Stomach (tissue), 9 donors: ENCODE measurements around the gene SGCA. TPM values are rescaled to one million over a fixed set of nuclear protein-coding genes. Genes with fewer than 3 reads are reported as not detected.
A peak's percentile ranks its signal among the peaks of the same experiment; 100 is the strongest.

Source experiments
- DNase-seq, 2 donors: peaks; one replicate each; pipeline versions ENCODE4 v3.0.0 to v3.0.0-alpha.2; 2013 to 2019
- H3K27ac ChIP-seq, 5 donors: fragments of 200-600 bp in 4 of 5; sonication (generic) in 4 of 5; one replicate each; pipeline ENCODE4 v1.5.1; 2013 to 2019; ENCODE audit warnings: mild to moderate bottlenecking in 1 of 5, moderate library complexity in 1 of 5
- H3K27me3 ChIP-seq, 3 donors: fragments of 200-600 bp; sonication (generic); one replicate each; pipeline ENCODE4 v1.5.1; 2017 to 2019; ENCODE audit warnings: mixed run types in 1 of 3
- H3K36me3 ChIP-seq, 4 donors: fragments of 200-600 bp; sonication (generic); 1 replicate in 3 of 4; 2 replicates in 1 of 4; pipeline ENCODE4 v1.5.1; 2016 to 2019
- H3K4me1 ChIP-seq, 4 donors: fragments of 200-600 bp; sonication (generic); one replicate each; pipeline ENCODE4 v1.5.1; 2016 to 2019
- H3K4me3 ChIP-seq, 4 donors: fragments of 200-600 bp; sonication (generic) in 3 of 4; one replicate each; pipeline ENCODE4 v1.5.1; 2016 to 2019; ENCODE audit warnings: mild to moderate bottlenecking in 1 of 4
- H3K9me3 ChIP-seq, 4 donors: fragments of 200-600 bp; sonication (generic); one replicate each; pipeline ENCODE4 v1.5.1; 2016 to 2019
- EP300 ChIP-seq: sonication (generic); formaldehyde crosslinking; IDR thresholded peaks from one replicate; pipeline ENCODE4 v1.6.1; 2017; ENCODE audit warnings: antibody characterized with exemption
- POLR2A ChIP-seq, 4 donors: fragments of 450-650 bp; IDR thresholded peaks; one replicate each; pipeline ENCODE4 v1.6.1; 2016; ENCODE audit warnings: antibody characterized with exemption in 4 of 4, control low read depth in 2 of 4, mild to moderate bottlenecking in 1 of 4, moderate library complexity in 1 of 4
- POLR2AphosphoS5 ChIP-seq, 3 donors: sonication (generic); formaldehyde crosslinking; IDR thresholded peaks; one replicate each; pipeline ENCODE4 v1.6.1; 2016; ENCODE audit warnings: antibody characterized with exemption in 3 of 3
- WGBS, 5 donors: extraction: QIAGEN DNeasy Blood & Tissue Kit in 3 of 5; methylation state at CpG; one replicate each; pipeline versions ENCODE4 v1.1.5 to v1.1.7; 2013 to 2018; 5-methylcytosine and 5-hydroxymethylcytosine counted together
- intact Hi-C: fragments of 100-400 bp; cut with DNase I; formaldehyde crosslinking; loops from one replicate; pipeline ENCODE4 v1.15.1; 2023; ENCODE audit warnings: low total_unique reads
- polyA plus RNA-seq, 3 donors: library from polyadenylated mRNA; stranded (reverse); fragments of 200-250 nt; gene quantifications; one replicate each; pipeline ENCODE4 v1.2.3, GENCODE V29; 2013
- total RNA-seq, 5 donors: library from RNA; depleted of rRNA; stranded (reverse); fragments of >200 nt; gene quantifications; one replicate each; pipeline versions ENCODE4 v1.1.0 to v1.2.3, GENCODE V29; 2014 to 2016
- TF ChIP-seq, protein P1 (sequence below), 7 experiments: fragments of 450-650 bp in 4 of 7; fragments of 200-600 bp in 3 of 7; sonication (generic) in 3 of 7; IDR thresholded peaks; one replicate each; pipeline ENCODE4 v1.5.1; 2016 to 2019; ENCODE audit warnings: antibody characterized with exemption in 7 of 7, control low read depth in 2 of 7, mild to moderate bottlenecking in 1 of 7
- donor health status: healthy with polysubstance abuse.
- donor health status: Bipolar disorder and iron deficiency.
- donor health status: healthy.

The SGCA gene
- total and polyA plus RNA-seq, 8 donors, result 5.4 to 89.3 (median 15.1) TPM

DNA sequence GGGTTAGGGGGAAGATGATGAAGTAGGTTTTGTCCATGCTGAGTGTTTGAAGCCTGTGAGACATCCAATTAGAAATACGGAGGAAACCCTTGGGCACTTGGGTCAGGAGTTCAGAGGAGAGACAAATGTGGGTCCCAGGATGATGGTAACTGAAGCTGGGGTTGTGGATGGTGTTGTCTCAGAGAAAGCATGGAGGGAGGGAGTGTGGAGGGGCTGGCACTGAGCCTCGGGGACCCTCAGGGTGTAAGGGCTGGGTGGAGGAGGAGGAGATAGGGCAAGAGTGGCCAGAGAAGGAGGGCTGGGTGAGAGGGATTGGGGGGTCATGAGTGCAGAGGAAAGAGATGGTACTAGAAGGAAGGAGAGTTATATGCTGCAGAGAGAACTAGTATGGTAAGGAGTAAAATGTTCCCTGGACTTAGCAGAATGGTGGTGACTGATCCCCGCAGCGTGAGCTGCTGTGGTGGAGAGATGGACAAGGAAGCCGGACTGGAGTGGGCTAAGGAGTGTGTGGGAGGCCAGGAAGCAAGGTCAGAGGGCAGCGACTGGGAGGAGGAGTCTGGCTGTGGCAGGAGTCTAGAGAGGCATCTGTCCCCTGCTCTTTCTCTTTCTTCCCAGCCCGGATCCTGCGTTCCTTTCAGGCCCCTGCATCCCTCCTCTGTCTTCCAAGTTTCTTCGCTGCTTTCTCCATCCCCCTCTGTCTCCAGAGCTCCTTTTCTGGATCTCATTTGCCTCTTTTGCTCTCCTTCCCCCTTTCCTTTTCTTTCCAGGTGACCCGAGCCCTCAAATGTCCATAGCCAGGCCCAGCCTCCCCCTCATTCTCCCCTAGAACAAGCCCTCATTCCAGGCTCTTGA is 39.5 kb downstream of the SGCA start:
- WGBS, 5 donors, result 50 to 67% (median 62%) methylated on average over 7 to 10 of the region's 10 CpGs
- Histone ChIP-seq H3K4me3 (no peak overlapping the region), H3K9me3 (no peaks in the 10 kb centered on the region), H3K36me3 (no peaks in the 10 kb centered on the region), H3K4me1 (peaks cover 13 to 78% (median 39%) of the 10 kb centered on the region in 4 donors), H3K27me3 (peaks cover 0 to 73% (median 20%) of the 10 kb centered on the region in 3 donors), H3K27ac (peak overlapping the region; percentile 36 to 93 (median 89))
- peak in 1 of 2 donors; percentile 59 for DNase-seq
- intact Hi-C loops, result no loop called here
- TF ChIP-seq EP300 (no peak), POLR2AphosphoS5 (IDR thresholded peaks at IDR 0.05) (no peak), POLR2A (IDR thresholded peaks at IDR 0.05) (no peak)
- TF ChIP-seq, protein P1, sequence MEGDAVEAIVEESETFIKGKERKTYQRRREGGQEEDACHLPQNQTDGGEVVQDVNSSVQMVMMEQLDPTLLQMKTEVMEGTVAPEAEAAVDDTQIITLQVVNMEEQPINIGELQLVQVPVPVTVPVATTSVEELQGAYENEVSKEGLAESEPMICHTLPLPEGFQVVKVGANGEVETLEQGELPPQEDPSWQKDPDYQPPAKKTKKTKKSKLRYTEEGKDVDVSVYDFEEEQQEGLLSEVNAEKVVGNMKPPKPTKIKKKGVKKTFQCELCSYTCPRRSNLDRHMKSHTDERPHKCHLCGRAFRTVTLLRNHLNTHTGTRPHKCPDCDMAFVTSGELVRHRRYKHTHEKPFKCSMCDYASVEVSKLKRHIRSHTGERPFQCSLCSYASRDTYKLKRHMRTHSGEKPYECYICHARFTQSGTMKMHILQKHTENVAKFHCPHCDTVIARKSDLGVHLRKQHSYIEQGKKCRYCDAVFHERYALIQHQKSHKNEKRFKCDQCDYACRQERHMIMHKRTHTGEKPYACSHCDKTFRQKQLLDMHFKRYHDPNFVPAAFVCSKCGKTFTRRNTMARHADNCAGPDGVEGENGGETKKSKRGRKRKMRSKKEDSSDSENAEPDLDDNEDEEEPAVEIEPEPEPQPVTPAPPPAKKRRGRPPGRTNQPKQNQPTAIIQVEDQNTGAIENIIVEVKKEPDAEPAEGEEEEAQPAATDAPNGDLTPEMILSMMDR (IDR thresholded peaks at IDR 0.05), result no peak

DNA sequence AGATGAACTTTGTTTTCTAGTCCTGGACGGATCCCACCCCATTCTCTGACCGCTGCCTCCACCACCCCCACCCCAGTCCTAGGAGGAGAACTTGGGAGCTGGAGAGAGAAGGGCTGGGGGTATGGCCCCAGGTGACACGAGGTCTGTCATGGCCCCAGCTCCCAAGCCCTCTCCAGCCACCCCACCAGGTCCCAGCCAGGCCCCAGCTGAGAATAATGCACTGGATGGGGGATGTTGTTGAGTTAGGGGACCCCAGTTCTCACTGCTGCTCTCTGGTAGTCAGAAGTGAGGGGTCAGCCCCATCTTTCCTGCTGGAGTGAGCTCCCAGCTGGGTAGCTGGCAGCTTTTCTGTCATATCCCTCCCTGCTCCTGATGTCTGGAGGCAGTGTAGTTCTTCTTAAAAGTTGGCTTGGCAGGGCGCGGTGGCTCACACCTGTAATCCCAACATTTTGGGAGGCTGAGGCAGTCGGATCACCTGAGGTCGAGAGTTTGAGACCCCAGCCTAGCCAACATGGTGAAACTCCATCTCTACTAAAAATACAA is 40.2 kb downstream of the SGCA start:
- H3K36me3 ChIP-seq, result no peaks in the 10 kb centered on the region
- peaks cover 16 to 78% (median 41%) of the 10 kb centered on the region in 4 donors for H3K4me1 ChIP-seq
- peak in 1 of 2 donors; percentile 11 for DNase-seq
- no peaks in the 10 kb centered on the region for H3K9me3 ChIP-seq
- H3K27me3 ChIP-seq, result peaks cover 0 to 76% (median 17%) of the 10 kb centered on the region in 3 donors
- intact Hi-C loops, result no loop called here
- H3K4me3 ChIP-seq, result no peak overlapping the region
- WGBS, 5 donors, result 79 to 88% (median 85%) methylated on average over 7 of the region's 7 CpGs
- peak overlapping the region in 4 of 5 donors; percentile 54 to 93 (median 90) for H3K27ac ChIP-seq
- TF ChIP-seq EP300 (no peak), POLR2A (IDR thresholded peaks at IDR 0.05) (no peak), POLR2AphosphoS5 (IDR thresholded peaks at IDR 0.05) (no peak)
- TF ChIP-seq, protein P1 (IDR thresholded peaks at IDR 0.05), result no peak

DNA sequence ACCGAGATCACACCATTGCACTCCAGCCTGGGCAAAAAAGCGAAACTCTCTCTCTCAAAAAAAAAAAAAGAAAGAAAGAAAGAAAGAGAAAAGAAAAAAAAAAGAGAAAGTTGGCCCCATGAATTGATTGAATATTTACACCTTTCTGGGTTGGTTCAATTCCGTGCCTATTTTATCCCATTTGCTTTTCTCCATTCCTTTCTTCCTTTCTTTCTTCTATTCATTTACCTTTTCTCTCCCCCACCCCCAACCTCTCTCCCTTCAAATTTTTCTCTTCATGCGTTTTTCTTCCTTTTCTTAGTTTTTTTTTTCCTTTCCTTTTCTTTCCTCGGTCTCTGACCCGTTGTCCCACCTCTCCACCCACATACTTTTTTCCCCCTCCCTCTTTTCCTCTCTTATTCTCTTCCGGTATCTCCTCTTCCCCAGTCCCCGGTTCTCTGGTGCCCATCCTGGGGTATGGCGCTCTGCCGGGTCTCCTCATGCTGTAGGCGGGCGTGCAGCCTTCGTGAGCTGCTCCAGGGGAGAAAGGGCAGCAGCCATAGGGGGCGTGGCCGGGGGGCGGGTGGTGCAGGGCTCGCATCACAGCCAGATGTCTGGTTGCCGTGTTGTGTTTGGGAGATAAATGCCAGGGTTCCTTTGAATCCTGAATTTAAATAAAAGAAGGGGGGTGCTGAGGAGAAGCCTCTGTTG is 40.9 kb downstream of the SGCA start:
- no peaks in the 10 kb centered on the region for H3K9me3 ChIP-seq
- H3K36me3 ChIP-seq, result no peaks in the 10 kb centered on the region
- WGBS, 5 donors, result 17 to 25% (median 21%) methylated on average over 18 of the region's 18 CpGs
- intact Hi-C loops, result no loop called here
- H3K27ac ChIP-seq, result peak overlapping the region; percentile 7 to 93 (median 52)
- TF ChIP-seq EP300 (no peak), POLR2AphosphoS5 (IDR thresholded peaks at IDR 0.05) (no peak), POLR2A (IDR thresholded peaks at IDR 0.05) (no peak)
- TF ChIP-seq, protein P1 (IDR thresholded peaks at IDR 0.05), result no peak
- peaks cover 14 to 78% (median 45%) of the 10 kb centered on the region in 4 donors for H3K4me1 ChIP-seq
- no peak overlapping the region for H3K4me3 ChIP-seq
- DNase-seq, result peak in 1 of 2 donors; percentile 87
- H3K27me3 ChIP-seq, result peaks cover 0 to 70% (median 10%) of the 10 kb centered on the region in 3 donors

DNA sequence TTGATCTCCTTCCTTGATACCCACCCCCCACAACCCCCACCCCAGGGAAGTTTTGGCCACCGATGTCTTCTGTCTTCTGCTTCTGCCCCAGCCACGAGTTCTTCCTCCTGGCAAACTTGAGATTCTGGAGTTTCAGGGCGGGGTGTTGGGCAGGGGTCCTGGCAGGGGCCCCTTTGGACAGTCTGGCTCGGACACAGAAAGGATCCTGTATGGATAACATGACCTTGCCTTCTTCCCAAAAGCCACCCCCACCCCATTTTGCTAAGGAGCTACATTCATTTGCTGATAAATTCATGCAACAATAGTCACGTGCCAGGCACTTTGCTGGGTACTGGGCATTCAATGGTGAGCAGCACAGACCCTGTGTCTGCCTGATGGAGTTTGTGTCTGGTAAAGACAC is 41.5 kb downstream of the SGCA start:
- no peak for TF ChIP-seq POLR2AphosphoS5 (IDR thresholded peaks at IDR 0.05)
- DNase-seq, result peak in 1 of 2 donors; percentile 16
- Histone ChIP-seq H3K36me3 (no peaks in the 10 kb centered on the region), H3K9me3 (no peaks in the 10 kb centered on the region), H3K4me3 (no peak overlapping the region), H3K4me1 (peaks cover 19 to 81% (median 49%) of the 10 kb centered on the region in 4 donors), H3K27me3 (peaks cover 0 to 65% (median 8%) of the 10 kb centered on the region in 3 donors), H3K27ac (peak overlapping the region in 4 of 5 donors; percentile 41 to 93 (median 54))
- WGBS, 5 donors, result 49 to 67% (median 53%) methylated on average over 5 of the region's 5 CpGs
- intact Hi-C loops, result no loop called here
